Peyer's patch (tissue), 4 donors: ENCODE results near the gene SWT1. TPM values are rescaled to one million over a fixed set of nuclear protein-coding genes. Genes with fewer than 3 reads are reported as not detected.

Experiments
- DNase-seq, 3 donors: peaks; one replicate each; pipeline ENCODE4 v3.0.0-alpha.2; 2017 to 2019
- H3K27ac ChIP-seq, 4 donors: fragments of 200-600 bp; sonication (generic); one replicate each; pipeline ENCODE4 v1.5.1; 2016 to 2019
- H3K27me3 ChIP-seq, 2 donors: fragments of 200-600 bp; sonication (generic); one replicate each; pipeline ENCODE4 v1.5.1; 2019
- H3K36me3 ChIP-seq, 3 donors: fragments of 200-600 bp; sonication (generic); one replicate each; pipeline ENCODE4 v1.5.1; 2016 to 2019
- H3K4me1 ChIP-seq, 4 donors: fragments of 200-600 bp; sonication (generic); one replicate each; pipeline ENCODE4 v1.5.1; 2016 to 2019
- H3K4me3 ChIP-seq, 4 donors: fragments of 200-600 bp; sonication (generic); 1 replicate in 3 of 4; 2 replicates in 1 of 4; pipeline ENCODE4 v1.5.1; 2016 to 2019; ENCODE audit warnings: mild to moderate bottlenecking in 1 of 4
- H3K9me3 ChIP-seq, 4 donors: fragments of 200-600 bp; sonication (generic); one replicate each; pipeline ENCODE4 v1.5.1; 2016 to 2019; ENCODE audit warnings: mild to moderate bottlenecking in 1 of 4
- POLR2A ChIP-seq, 2 donors: fragments of 450-650 bp; IDR thresholded peaks; one replicate each; pipeline ENCODE4 v1.5.1; 2017; ENCODE audit warnings: antibody characterized with exemption in 2 of 2, mild to moderate bottlenecking in 2 of 2, moderate library complexity in 2 of 2
- total RNA-seq, 4 donors: library from RNA; depleted of rRNA; stranded (reverse); fragments of >200 nt; gene quantifications; one replicate each; pipeline ENCODE4 v1.1.0, GENCODE V29; 2016
- TF ChIP-seq, protein P1 (sequence below), 6 experiments: fragments of 450-650 bp in 4 of 6; fragments of 200-600 bp in 2 of 6; sonication (generic) in 1 of 6; IDR thresholded peaks; one replicate each; pipeline ENCODE4 v1.5.1; 2017 to 2019; ENCODE audit warnings: antibody characterized with exemption in 6 of 6, mild to moderate bottlenecking in 3 of 6, moderate library complexity in 1 of 6

The SWT1 gene
- total RNA-seq, 4 donors from 2014 or later = 6.0 to 21.5 (median 8.6) TPM

DNA sequence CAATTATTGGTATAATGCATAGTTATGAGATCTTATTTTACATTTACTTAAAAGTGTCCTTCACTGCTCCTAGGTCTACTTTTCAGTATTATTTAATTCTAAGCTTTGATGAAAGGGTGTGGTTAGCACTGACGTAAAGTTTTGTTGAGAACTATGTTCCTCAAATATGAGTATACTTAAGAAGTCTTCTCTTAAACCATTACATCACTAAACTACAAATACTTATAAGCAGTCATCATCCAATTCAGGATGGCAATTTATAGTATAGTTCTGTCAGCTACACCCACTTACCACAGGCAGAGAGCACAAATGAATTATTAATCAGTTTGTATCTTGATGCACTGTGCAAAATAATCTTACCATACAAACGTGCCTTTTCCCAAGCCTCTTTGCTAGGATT, 27.3 kb upstream of the SWT1 start:
- H3K9me3 ChIP-seq = no peaks in the 10 kb centered on the region
- no peak for DNase-seq
- no peak overlapping the region for H3K4me3 ChIP-seq
- TF ChIP-seq POLR2A (IDR thresholded peaks at IDR 0.05) = no peak
- TF ChIP-seq, protein P1, sequence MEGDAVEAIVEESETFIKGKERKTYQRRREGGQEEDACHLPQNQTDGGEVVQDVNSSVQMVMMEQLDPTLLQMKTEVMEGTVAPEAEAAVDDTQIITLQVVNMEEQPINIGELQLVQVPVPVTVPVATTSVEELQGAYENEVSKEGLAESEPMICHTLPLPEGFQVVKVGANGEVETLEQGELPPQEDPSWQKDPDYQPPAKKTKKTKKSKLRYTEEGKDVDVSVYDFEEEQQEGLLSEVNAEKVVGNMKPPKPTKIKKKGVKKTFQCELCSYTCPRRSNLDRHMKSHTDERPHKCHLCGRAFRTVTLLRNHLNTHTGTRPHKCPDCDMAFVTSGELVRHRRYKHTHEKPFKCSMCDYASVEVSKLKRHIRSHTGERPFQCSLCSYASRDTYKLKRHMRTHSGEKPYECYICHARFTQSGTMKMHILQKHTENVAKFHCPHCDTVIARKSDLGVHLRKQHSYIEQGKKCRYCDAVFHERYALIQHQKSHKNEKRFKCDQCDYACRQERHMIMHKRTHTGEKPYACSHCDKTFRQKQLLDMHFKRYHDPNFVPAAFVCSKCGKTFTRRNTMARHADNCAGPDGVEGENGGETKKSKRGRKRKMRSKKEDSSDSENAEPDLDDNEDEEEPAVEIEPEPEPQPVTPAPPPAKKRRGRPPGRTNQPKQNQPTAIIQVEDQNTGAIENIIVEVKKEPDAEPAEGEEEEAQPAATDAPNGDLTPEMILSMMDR (IDR thresholded peaks at IDR 0.05) = no peak
- H3K27me3 ChIP-seq = no peaks in the 10 kb centered on the region
- H3K36me3 ChIP-seq = peaks cover 0 to 60% (median 0%) of the 10 kb centered on the region in 3 donors
- no peaks in the 10 kb centered on the region for H3K4me1 ChIP-seq
- no peak overlapping the region for H3K27ac ChIP-seq

DNA sequence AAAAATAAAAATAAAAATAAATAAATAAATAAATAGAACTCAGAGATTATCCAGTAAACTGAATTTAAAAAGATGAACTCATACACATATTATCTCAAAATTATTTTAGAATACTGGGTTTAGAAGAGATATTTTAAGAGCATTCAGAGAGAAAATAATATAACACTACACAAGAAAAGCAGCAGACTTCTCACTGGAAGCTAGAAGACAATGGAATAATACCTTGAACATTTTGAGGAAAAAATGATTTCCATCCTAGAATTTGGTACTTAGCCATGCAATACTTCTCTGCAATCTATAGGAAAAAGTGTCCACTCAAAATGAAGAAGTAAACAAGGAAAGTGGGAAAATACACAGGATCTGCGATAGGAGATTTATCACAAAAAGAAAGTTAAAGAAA, 24.4 kb upstream of the SWT1 start:
- H3K4me1 ChIP-seq = no peaks in the 10 kb centered on the region
- TF ChIP-seq POLR2A (IDR thresholded peaks at IDR 0.05) = no peak
- TF ChIP-seq, protein P1 (IDR thresholded peaks at IDR 0.05) = no peak
- H3K9me3 ChIP-seq = no peaks in the 10 kb centered on the region
- DNase-seq = no peak
- H3K4me3 ChIP-seq = no peak overlapping the region
- no peak overlapping the region for H3K27ac ChIP-seq
- no peaks in the 10 kb centered on the region for H3K27me3 ChIP-seq
- H3K36me3 ChIP-seq = peaks cover 0 to 56% (median 0%) of the 10 kb centered on the region in 3 donors

DNA sequence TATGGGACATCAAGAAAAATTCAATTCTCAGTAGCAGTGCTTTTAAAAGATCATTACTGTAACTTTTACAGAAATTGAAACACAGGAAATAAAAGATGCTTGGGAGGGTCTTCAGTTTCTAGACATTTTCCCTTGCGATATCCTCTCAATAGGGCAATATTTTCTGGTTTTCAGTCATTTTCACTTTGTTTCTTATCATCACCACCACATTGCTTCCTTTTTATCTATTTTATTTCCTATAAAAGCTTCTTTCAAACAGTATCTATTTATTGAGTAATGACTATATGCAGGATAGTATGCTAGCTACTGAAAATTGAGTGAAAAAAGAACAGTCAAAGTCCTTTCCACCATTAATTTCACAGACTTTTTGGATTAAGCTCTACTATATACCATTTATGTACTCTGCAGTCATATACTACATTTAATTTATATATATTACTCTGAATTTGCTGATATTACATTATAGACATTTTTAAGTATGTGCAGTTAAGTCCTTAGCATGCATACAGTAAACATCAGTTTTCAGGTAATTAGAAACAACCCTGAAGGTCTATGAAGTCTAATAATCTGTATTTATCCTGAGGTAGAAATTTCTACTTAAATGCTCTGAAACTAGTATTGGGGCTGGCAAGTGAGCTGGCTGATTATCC, 18.9 kb upstream of the SWT1 start:
- no peak for DNase-seq
- H3K27ac ChIP-seq = no peak overlapping the region
- H3K4me1 ChIP-seq = no peaks in the 10 kb centered on the region
- H3K27me3 ChIP-seq = no peaks in the 10 kb centered on the region
- no peaks in the 10 kb centered on the region for H3K9me3 ChIP-seq
- TF ChIP-seq, protein P1 (IDR thresholded peaks at IDR 0.05) = no peak
- TF ChIP-seq POLR2A (IDR thresholded peaks at IDR 0.05) = no peak
- H3K36me3 ChIP-seq = peaks cover 0 to 65% (median 0%) of the 10 kb centered on the region in 3 donors
- no peak overlapping the region for H3K4me3 ChIP-seq

DNA sequence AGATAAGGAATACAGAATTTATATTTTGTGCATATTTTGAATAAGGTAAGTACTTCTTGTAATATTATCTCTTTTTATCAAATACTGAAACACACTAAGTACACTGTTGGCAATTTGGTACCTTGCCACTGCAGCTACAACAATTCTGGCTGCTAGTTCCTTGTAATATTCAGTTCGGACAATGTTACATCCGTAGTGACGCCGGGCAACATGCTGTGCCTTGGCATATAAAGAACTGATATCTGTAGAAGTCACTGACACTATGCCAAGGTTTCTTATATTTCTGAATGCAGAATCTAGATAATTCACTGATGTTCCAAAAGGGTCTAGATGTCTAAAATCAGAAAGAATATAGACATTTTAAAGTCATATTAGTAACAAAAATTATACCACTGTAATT, 17.7 kb upstream of the SWT1 start:
- Histone ChIP-seq H3K9me3 (no peaks in the 10 kb centered on the region), H3K27ac (no peak overlapping the region), H3K36me3 (peaks cover 0 to 63% (median 0%) of the 10 kb centered on the region in 3 donors), H3K27me3 (no peaks in the 10 kb centered on the region), H3K4me1 (no peaks in the 10 kb centered on the region), H3K4me3 (no peak overlapping the region)
- TF ChIP-seq POLR2A (IDR thresholded peaks at IDR 0.05) = no peak
- TF ChIP-seq, protein P1 (IDR thresholded peaks at IDR 0.05) = no peak
- DNase-seq = no peak

DNA sequence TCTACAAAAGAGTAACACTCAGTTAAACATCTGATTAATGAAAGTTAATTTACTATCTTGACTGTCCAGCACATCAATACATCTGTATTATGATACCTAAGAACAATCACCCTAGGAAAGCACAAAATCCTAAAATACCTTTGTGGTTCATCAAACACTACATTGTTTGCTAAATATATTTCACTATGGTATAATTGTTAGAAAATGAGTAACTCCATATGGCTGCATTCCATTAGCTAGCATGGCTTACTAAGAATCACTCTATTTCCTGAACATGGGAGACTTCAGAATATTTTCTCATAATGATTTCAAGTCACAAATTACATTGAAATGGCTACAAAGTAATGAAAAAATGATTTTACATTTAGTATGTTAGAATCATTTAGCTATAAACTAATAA, 12.7 kb upstream of the SWT1 start:
- H3K4me3 ChIP-seq = no peak overlapping the region
- no peaks in the 10 kb centered on the region for H3K27me3 ChIP-seq
- TF ChIP-seq, protein P1 (IDR thresholded peaks at IDR 0.05) = no peak
- TF ChIP-seq POLR2A (IDR thresholded peaks at IDR 0.05) = no peak
- H3K4me1 ChIP-seq = no peaks in the 10 kb centered on the region
- H3K27ac ChIP-seq = no peak overlapping the region
- H3K9me3 ChIP-seq = no peaks in the 10 kb centered on the region
- no peak for DNase-seq
- H3K36me3 ChIP-seq = peaks cover 0 to 81% (median 0%) of the 10 kb centered on the region in 3 donors
